GM12892 (cell line): ENCODE results near the gene ZNF691.

Experiments
- POLR2A ChIP-seq: IDR thresholded peaks from 2 replicates; pipeline ENCODE4 v1.6.1; 2011; ENCODE audit warnings: low read depth, low read length, control low read depth
- TAF1 ChIP-seq: IDR thresholded peaks from 2 replicates; pipeline ENCODE4 v1.6.1; 2011; ENCODE audit warnings: low read depth, mild to moderate bottlenecking, control low read depth, low read length, borderline replicate concordance

DNA sequence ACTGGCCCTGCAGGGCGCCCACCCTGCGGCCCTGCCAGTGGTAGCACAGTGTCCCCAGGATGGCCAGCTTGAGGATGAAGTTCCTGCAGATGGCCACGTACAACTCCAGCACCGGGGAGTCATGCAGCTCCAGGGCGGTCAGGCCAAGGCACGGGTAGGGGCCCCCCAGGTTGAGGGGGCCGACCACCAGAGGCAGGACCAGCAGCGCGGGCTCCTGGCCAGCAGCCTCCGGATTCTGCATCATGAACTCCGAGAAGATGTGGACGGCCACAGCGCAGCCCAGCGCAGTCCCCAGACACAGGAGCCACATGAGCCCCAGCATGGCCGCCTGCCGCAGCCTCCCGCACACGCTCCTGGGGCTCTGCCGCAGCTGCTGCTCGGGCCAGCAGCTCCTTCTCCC lies 41.0 kb downstream of the ZNF691 start:
- TF ChIP-seq POLR2A (no peak), TAF1 (no peak)
